Adrenal gland (tissue), 5 donors: Measurements from ENCODE around the gene NKAIN2.

Source experiments
- CTCF ChIP-seq, 6 experiments: fragments of 450-650 bp in 4 of 6; fragments of 200-600 bp in 2 of 6; sonication (generic) in 1 of 6; IDR thresholded peaks; 1 replicate in 5 of 6; 2 replicates in 1 of 6; pipeline versions ENCODE4 v1.5.1 to v1.8.0; 2016 to 2021; ENCODE audit warnings: antibody characterized with exemption in 6 of 6, mild to moderate bottlenecking in 2 of 6, moderate library complexity in 1 of 6
- POLR2A ChIP-seq, 2 donors: fragments of 450-650 bp; IDR thresholded peaks; one replicate each; pipeline ENCODE4 v1.6.1; 2017; ENCODE audit warnings: antibody characterized with exemption in 2 of 2, mild to moderate bottlenecking in 2 of 2, moderate library complexity in 1 of 2
- donor health status: DM: no; HTN: no; CAD: no.

DNA sequence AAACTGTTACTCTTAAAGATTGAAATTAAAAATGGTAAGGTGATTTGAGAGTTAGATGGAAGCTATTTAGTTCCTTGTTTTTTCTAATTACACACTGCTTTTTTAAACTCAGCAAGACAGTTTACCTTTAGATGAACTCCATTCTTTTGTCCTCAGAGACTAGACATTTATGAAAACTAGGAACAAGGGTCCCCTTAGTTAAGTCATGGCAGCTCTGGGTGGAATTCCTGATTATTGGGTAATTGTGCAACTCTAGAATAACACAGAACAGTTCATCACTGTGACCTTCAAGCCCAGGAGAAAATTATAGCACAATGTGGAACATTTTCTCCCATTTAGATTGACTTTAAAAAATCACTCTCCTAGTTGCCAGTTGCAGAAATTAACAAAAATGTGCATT, 251.7 kb downstream of the NKAIN2 start:
- TF ChIP-seq POLR2A (IDR thresholded peaks at IDR 0.05) (no peak), CTCF (IDR thresholded peaks at IDR 0.05) (no peak)
